Measurements from ENCODE around the gene DNAJC11. TPM values are rescaled to one million over a fixed set of nuclear protein-coding genes. Genes with fewer than 3 reads are reported as not detected.

The DNAJC11 gene
- polyA plus RNA-seq, 1 of the 3 experiments (the other 2 are of a cell fraction): 38.2 TPM

GRCh38 chr1:6603915-6604558, 97.6 kb downstream of the DNAJC11 start:
- DNase-seq: no peak
- H3K27me3 ChIP-seq (ENCODE audit: insufficient read depth): no peaks in the 10 kb centered on the region
- ChIA-PET POLR2A (no interaction called here), CTCF (interaction anchor here (0.9 to 4.0 kb wide), 6 partner anchors 10 to 128 kb away, joined by 3 to 19 read pairs (median 4); partner anchors contain the start of genes NOL9, PHF13 and TAS1R1)
- H3K9me3 ChIP-seq: no peaks in the 10 kb centered on the region
- peaks cover 14% of the 10 kb centered on the region for H3F3A ChIP-seq (replicated peaks; ENCODE audit: insufficient read depth)
- no peak overlapping the region for H3K4me3 ChIP-seq (ENCODE audit: low read depth in 2 of 2, low read length in 1 of 2)
- no peak overlapping the region for H3K27ac ChIP-seq (ENCODE audit: low read depth in 2 of 2, low read length in 1 of 2)
- peaks cover 0 to 4% of the 10 kb centered on the region in 2 experiments for H3K36me3 ChIP-seq (replicated peaks in 1 of 2; ENCODE audit: control insufficient read depth in 1 of 2, insufficient read depth in 2 of 2, low read length in 1 of 2)
- H3K4me1 ChIP-seq (ENCODE audit: control insufficient read depth in 1 of 2, insufficient read depth in 2 of 2, low read depth in 1 of 2, low read length in 1 of 2): peaks cover 10 to 26% of the 10 kb centered on the region in 2 experiments; a peak in 2 of 4 replicates
- TF ChIP-seq REST (IDR thresholded peaks at IDR 0.05; ENCODE audit: low read depth, low read length) (no peak), RFX5 (IDR thresholded peaks at IDR 0.05; ENCODE audit: low read length) (no peak), FOXJ3 (CRISPR knock-in tag; IDR thresholded peaks at IDR 0.05) (no peak), FOSL2 (IDR thresholded peaks at IDR 0.05; ENCODE audit: borderline replicate concordance, low read depth) (no peak), TEAD4 (IDR thresholded peaks at IDR 0.05; ENCODE audit: borderline replicate concordance, insufficient read depth) (no peak), RCOR1 (IDR thresholded peaks at IDR 0.05; ENCODE audit: low read length) (no peak), NRF1 (IDR thresholded peaks at IDR 0.05; ENCODE audit: low read depth, low read length) (no peak), RAD21 (IDR thresholded peaks at IDR 0.05; ENCODE audit: low read length) (no peak), MXI1 (IDR thresholded peaks at IDR 0.05; ENCODE audit: low read depth, low read length) (no peak), IRF3 (IDR thresholded peaks at IDR 0.05; ENCODE audit: low read depth, low read length) (no peak), CHD2 (IDR thresholded peaks at IDR 0.05; ENCODE audit: low read length, partially characterized antibody) (no peak)
- peaks cover 30% of the 10 kb centered on the region for H3K79me2 ChIP-seq (ENCODE audit: insufficient read depth)
- WGBS (ENCODE audit: low lambda C conversion rate): 95% methylated on average over 19 of the region's 19 CpGs
- no peaks in the 10 kb centered on the region for H3K9me2 ChIP-seq
- no peak overlapping the region for H2AFZ ChIP-seq (ENCODE audit: low read depth)
- no peak overlapping the region for H3K9ac ChIP-seq
- H4K20me1 ChIP-seq (ENCODE audit: insufficient read depth): peaks cover 9% of the 10 kb centered on the region; the same call in 1 of the 2 replicates
- H3K4me2 ChIP-seq: no peak overlapping the region

All from SK-N-SH (cell line).